Liver (tissue), 9 donors: ENCODE data around the gene CD34. TPM values are rescaled to one million over a fixed set of nuclear protein-coding genes. Genes with fewer than 3 reads are reported as not detected.

Source experiments
- DNase-seq: peaks from one replicate; pipeline ENCODE4 v3.0.0-alpha.2; 2017; ENCODE audit warnings: low spot score
- H3K27ac ChIP-seq, 2 donors: one replicate each; pipeline ENCODE4 v1.7.0; 2013; ENCODE audit warnings: inconsistent platforms in 2 of 2, low read length in 2 of 2, control low read depth in 1 of 2, low read depth in 1 of 2, mild to moderate bottlenecking in 1 of 2
- H3K27me3 ChIP-seq, 4 donors: one replicate each; pipeline versions ENCODE4 v1.6.1 to v1.7.0; 2013; ENCODE audit warnings: low read length in 3 of 4, inconsistent platforms in 1 of 4, mild to moderate bottlenecking in 1 of 4, moderate library complexity in 1 of 4; ENCODE audit not compliant: control insufficient read depth in 4 of 4, insufficient read depth in 4 of 4
- H3K36me3 ChIP-seq, 4 donors: one replicate each; pipeline versions ENCODE4 v1.6.1 to v1.7.0; 2013; ENCODE audit warnings: low read length in 3 of 4, mild to moderate bottlenecking in 3 of 4, low read depth in 1 of 4, moderate library complexity in 1 of 4; ENCODE audit not compliant: control insufficient read depth in 4 of 4, insufficient read depth in 3 of 4
- H3K4me1 ChIP-seq, 4 donors: one replicate each; pipeline versions ENCODE4 v1.6.1 to v1.7.0; 2013; ENCODE audit warnings: low read length in 3 of 4, mild to moderate bottlenecking in 3 of 4, moderate library complexity in 1 of 4; ENCODE audit not compliant: control insufficient read depth in 4 of 4, insufficient read depth in 4 of 4
- H3K4me3 ChIP-seq, 3 donors: one replicate each; pipeline versions ENCODE4 v1.6.1 to v1.7.0; 2013; ENCODE audit warnings: low read length in 3 of 3, control low read depth in 1 of 3, low read depth in 1 of 3, mild to moderate bottlenecking in 1 of 3
- H3K9ac ChIP-seq, 2 donors: one replicate each; pipeline ENCODE4 v1.7.0; 2013; ENCODE audit warnings: low read length in 2 of 2, mild to moderate bottlenecking in 2 of 2, moderate library complexity in 2 of 2, control low read depth in 1 of 2, low read depth in 1 of 2
- H3K9me3 ChIP-seq, 4 donors: one replicate each; pipeline versions ENCODE4 v1.6.1 to v1.7.0; 2013; ENCODE audit warnings: low read length in 3 of 4; ENCODE audit not compliant: control insufficient read depth in 4 of 4
- EGR1 ChIP-seq, 2 donors: IDR thresholded peaks; 2 replicates each; pipeline ENCODE4 v1.6.1; 2016 to 2018; ENCODE audit warnings: antibody characterized with exemption in 2 of 2, low read depth in 2 of 2
- FOXA1 ChIP-seq: IDR thresholded peaks from 2 replicates; pipeline ENCODE4 v1.6.1; 2016; ENCODE audit warnings: antibody characterized with exemption
- FOXA2 ChIP-seq: IDR thresholded peaks from 2 replicates; pipeline ENCODE4 v1.6.1; 2016; ENCODE audit warnings: antibody characterized with exemption
- GABPA ChIP-seq, 2 donors: IDR thresholded peaks in 1 of 2; conservative IDR thresholded peaks in 1 of 2; 2 replicates each; pipeline ENCODE4 v1.6.1; 2016; ENCODE audit warnings: antibody characterized with exemption in 2 of 2, mild to moderate bottlenecking in 1 of 2, moderate library complexity in 1 of 2
- HNF4A ChIP-seq, 2 donors: conservative IDR thresholded peaks; 2 replicates each; pipeline ENCODE4 v1.6.1; 2016; ENCODE audit warnings: antibody characterized with exemption in 2 of 2, mild to moderate bottlenecking in 2 of 2
- JUND ChIP-seq, 2 donors: IDR thresholded peaks; 2 replicates each; pipeline ENCODE4 v1.6.1; 2016; ENCODE audit warnings: antibody characterized with exemption in 2 of 2
- NR2F2 ChIP-seq: IDR thresholded peaks from 2 replicates; pipeline ENCODE4 v1.6.1; 2016; ENCODE audit warnings: antibody characterized with exemption
- RAD21 ChIP-seq, 2 donors: IDR thresholded peaks; 2 replicates each; pipeline ENCODE4 v1.6.1; 2016; ENCODE audit warnings: antibody characterized with exemption in 2 of 2, mild to moderate bottlenecking in 2 of 2
- RXRA ChIP-seq, 2 donors: IDR thresholded peaks; 2 replicates each; pipeline ENCODE4 v1.6.1; 2017 to 2018; ENCODE audit warnings: antibody characterized with exemption in 2 of 2, mild to moderate bottlenecking in 1 of 2
- SP1 ChIP-seq: IDR thresholded peaks from 2 replicates; pipeline ENCODE4 v1.6.1; 2018; ENCODE audit warnings: antibody characterized with exemption, mild to moderate bottlenecking
- YY1 ChIP-seq: IDR thresholded peaks from 2 replicates; pipeline ENCODE4 v1.6.1; 2016; ENCODE audit warnings: antibody characterized with exemption, mild to moderate bottlenecking
- ZBTB33 ChIP-seq: IDR thresholded peaks from 2 replicates; pipeline ENCODE4 v1.6.1; 2016; ENCODE audit warnings: antibody characterized with exemption
- WGBS: extraction: QIAGEN DNeasy Blood & Tissue Kit; methylation state at CpG from one replicate; pipeline ENCODE4 v1.1.7; 2013; 5-methylcytosine and 5-hydroxymethylcytosine counted together
- polyA plus RNA-seq, 2 donors: library from polyadenylated mRNA; stranded (reverse) in 1 of 2; unstranded in 1 of 2; fragments of 200-250 nt in 1 of 2; fragments of >200 nt in 1 of 2; fragmentation: Nextera tagmentation in 1 of 2; extraction: Ambion mirVana in 1 of 2; gene quantifications; one replicate each; pipeline versions ENCODE4 v1.2.1 to v1.2.3, GENCODE V29; 2013 to 2015
- total RNA-seq, 2 donors: library from RNA; depleted of rRNA; stranded (reverse); fragments of >200 nt; gene quantifications; one replicate each; pipeline ENCODE4 v1.2.3, GENCODE V29; 2014
- TF ChIP-seq, protein P1 (sequence below): IDR thresholded peaks from 2 replicates; pipeline ENCODE4 v1.6.1; 2016; ENCODE audit warnings: antibody characterized with exemption
- TF ChIP-seq, protein P2 (sequence below): IDR thresholded peaks from 2 replicates; pipeline ENCODE4 v1.6.1; 2016; ENCODE audit warnings: antibody characterized with exemption
- TF ChIP-seq, protein P3 (sequence below): IDR thresholded peaks from 2 replicates; pipeline ENCODE4 v1.6.1; 2016; ENCODE audit warnings: antibody characterized with exemption, mild to moderate bottlenecking
- donor health status: healthy.
- donor health status: healthy.
- donor health status: healthy.
- donor health status: healthy.
- donor health status: healthy.

CD34 gene
- total and polyA plus RNA-seq, 4 donors: 1.5 to 4.0 (median 1.8) TPM

GRCh38 chr1:207835958-207836357 lies 75.0 kb downstream of the CD34 start (continued):
- TF ChIP-seq HNF4A (conservative IDR thresholded peaks at IDR 0.05) (no peak), JUND (IDR thresholded peaks at IDR 0.05) (no peak), RAD21 (IDR thresholded peaks at IDR 0.05) (no peak), ZBTB33 (no peak), FOXA1 (no peak), GABPA (IDR thresholded peaks at IDR 0.05 in 1 of 2, conservative IDR thresholded peaks at IDR 0.05 in 1 of 2) (no peak)

- no peak overlapping the region for H3K27ac ChIP-seq
- H3K9ac ChIP-seq: no peak overlapping the region
These were observed 76.8 kb downstream of the CD34 start for GRCh38 chr1:207833956-207834660.

DNA sequence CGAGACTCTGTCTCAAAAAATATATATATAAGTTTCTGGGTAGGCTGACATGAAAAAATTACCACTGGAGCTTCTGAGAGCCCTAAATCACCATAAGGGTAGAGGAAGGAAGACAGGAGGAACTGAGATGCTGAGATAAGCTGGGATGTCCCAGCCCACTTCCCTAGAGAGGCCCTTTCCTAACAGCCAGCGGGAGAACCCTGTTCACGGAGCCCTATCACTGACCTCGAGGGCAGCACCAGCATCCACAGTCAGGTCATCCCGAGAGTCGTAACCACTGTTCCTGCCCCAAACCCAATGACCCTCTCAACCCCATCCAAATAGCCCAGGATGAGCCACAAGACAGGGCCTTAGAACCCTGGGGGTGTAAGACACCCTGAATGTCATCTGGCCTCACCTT lies 77.5 kb downstream of the CD34 start:
- no peak overlapping the region for H3K4me3 ChIP-seq
- no peak overlapping the region for H3K27ac ChIP-seq
- no peaks in the 10 kb centered on the region for H3K27me3 ChIP-seq
- no peak overlapping the region for H3K9ac ChIP-seq
- peaks cover 0 to 2% (median under 1%) of the 10 kb centered on the region in 4 donors for H3K4me1 ChIP-seq
- no peaks in the 10 kb centered on the region for H3K9me3 ChIP-seq
- TF ChIP-seq EGR1 (IDR thresholded peaks at IDR 0.05; ENCODE audit: low read depth in 2 of 2) (no peak), SP1 (no peak), HNF4A (conservative IDR thresholded peaks at IDR 0.05) (no peak), NR2F2 (no peak), ZBTB33 (no peak), JUND (IDR thresholded peaks at IDR 0.05) (no peak), GABPA (IDR thresholded peaks at IDR 0.05 in 1 of 2, conservative IDR thresholded peaks at IDR 0.05 in 1 of 2) (no peak), RXRA (IDR thresholded peaks at IDR 0.05) (no peak), FOXA2 (no peak), RAD21 (IDR thresholded peaks at IDR 0.05) (no peak)
- TF ChIP-seq, protein P1, sequence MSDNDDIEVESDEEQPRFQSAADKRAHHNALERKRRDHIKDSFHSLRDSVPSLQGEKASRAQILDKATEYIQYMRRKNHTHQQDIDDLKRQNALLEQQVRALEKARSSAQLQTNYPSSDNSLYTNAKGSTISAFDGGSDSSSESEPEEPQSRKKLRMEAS: no peak
- DNase-seq: no peak
- 81% methylated on average over 6 of the region's 6 CpGs for WGBS
- H3K36me3 ChIP-seq: no peaks in the 10 kb centered on the region

More at GRCh38 chr1:207833956-207834660, 76.8 kb downstream of the CD34 start:
- no peak for DNase-seq
- Histone ChIP-seq H3K36me3 (no peaks in the 10 kb centered on the region), H3K9me3 (no peaks in the 10 kb centered on the region), H3K27me3 (no peaks in the 10 kb centered on the region), H3K4me1 (no peaks in the 10 kb centered on the region), H3K4me3 (no peak overlapping the region)
- TF ChIP-seq, protein P2, sequence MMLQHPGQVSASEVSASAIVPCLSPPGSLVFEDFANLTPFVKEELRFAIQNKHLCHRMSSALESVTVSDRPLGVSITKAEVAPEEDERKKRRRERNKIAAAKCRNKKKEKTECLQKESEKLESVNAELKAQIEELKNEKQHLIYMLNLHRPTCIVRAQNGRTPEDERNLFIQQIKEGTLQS: no peak
- TF ChIP-seq FOXA2 (no peak), YY1 (no peak), SP1 (no peak), RXRA (IDR thresholded peaks at IDR 0.05) (no peak)
- TF ChIP-seq, protein P3, sequence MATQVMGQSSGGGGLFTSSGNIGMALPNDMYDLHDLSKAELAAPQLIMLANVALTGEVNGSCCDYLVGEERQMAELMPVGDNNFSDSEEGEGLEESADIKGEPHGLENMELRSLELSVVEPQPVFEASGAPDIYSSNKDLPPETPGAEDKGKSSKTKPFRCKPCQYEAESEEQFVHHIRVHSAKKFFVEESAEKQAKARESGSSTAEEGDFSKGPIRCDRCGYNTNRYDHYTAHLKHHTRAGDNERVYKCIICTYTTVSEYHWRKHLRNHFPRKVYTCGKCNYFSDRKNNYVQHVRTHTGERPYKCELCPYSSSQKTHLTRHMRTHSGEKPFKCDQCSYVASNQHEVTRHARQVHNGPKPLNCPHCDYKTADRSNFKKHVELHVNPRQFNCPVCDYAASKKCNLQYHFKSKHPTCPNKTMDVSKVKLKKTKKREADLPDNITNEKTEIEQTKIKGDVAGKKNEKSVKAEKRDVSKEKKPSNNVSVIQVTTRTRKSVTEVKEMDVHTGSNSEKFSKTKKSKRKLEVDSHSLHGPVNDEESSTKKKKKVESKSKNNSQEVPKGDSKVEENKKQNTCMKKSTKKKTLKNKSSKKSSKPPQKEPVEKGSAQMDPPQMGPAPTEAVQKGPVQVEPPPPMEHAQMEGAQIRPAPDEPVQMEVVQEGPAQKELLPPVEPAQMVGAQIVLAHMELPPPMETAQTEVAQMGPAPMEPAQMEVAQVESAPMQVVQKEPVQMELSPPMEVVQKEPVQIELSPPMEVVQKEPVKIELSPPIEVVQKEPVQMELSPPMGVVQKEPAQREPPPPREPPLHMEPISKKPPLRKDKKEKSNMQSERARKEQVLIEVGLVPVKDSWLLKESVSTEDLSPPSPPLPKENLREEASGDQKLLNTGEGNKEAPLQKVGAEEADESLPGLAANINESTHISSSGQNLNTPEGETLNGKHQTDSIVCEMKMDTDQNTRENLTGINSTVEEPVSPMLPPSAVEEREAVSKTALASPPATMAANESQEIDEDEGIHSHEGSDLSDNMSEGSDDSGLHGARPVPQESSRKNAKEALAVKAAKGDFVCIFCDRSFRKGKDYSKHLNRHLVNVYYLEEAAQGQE: no peak
- 89% methylated on average over 7 of the region's 7 CpGs for WGBS
